Stimulated activated effector memory CD8-positive, alpha-beta T cell treated with anti-CD3 and anti-CD28 coated beads, Interleukin-12 subunit alpha, Interleukin-12 subunit beta, amount 100 ng/mL, for 72 hours (primary cell): ENCODE results near the gene OR10J4.

Experiments
- ATAC-seq: fragments of 150-1000 bp; cut with Tn5 transposase; 2 replicates; pipeline ENCODE4 v1.10.0; 2021
- DNase-seq, 2 donors: peaks; one replicate each; pipeline ENCODE4 v3.0.0; 2021 to 2022; ENCODE audit warnings: low spot score in 2 of 2
- H3K27ac Mint-ChIP-seq: one replicate; pipeline ENCODE4 v1.8.0; 2022; ENCODE audit warnings: mild to moderate bottlenecking, mixed read lengths
- H3K36me3 Mint-ChIP-seq: one replicate; pipeline ENCODE4 v1.8.0; 2022; ENCODE audit warnings: mild to moderate bottlenecking, mixed read lengths
- H3K4me1 Mint-ChIP-seq: one replicate; pipeline ENCODE4 v1.8.0; 2022; ENCODE audit warnings: mixed read lengths
- H3K4me3 Mint-ChIP-seq: one replicate; pipeline ENCODE4 v1.8.0; 2022; ENCODE audit warnings: mild to moderate bottlenecking, mixed read lengths
- H3K9me3 Mint-ChIP-seq: one replicate; pipeline ENCODE4 v1.8.0; 2022; ENCODE audit warnings: mixed read lengths

The OR10J4 gene

GRCh38 chr1:159465191-159465603 lies 33.2 kb downstream of the OR10J4 start:
- DNase-seq (no peak), ATAC-seq (no peak)
- no peak overlapping the region for H3K27ac Mint-ChIP-seq
- no peaks in the 10 kb centered on the region for H3K4me1 Mint-ChIP-seq
- H3K4me3 Mint-ChIP-seq, result no peak overlapping the region
- H3K9me3 Mint-ChIP-seq, result peaks cover 4% of the 10 kb centered on the region
- no peaks in the 10 kb centered on the region for H3K36me3 Mint-ChIP-seq

GRCh38 chr1:159468321-159468720 lies 36.3 kb downstream of the OR10J4 start:
- ATAC-seq (no peak), DNase-seq (no peak)
- Mint-ChIP-seq H3K4me1 (no peaks in the 10 kb centered on the region), H3K9me3 (peaks cover 2% of the 10 kb centered on the region), H3K27ac (no peak overlapping the region), H3K4me3 (no peak overlapping the region), H3K36me3 (no peaks in the 10 kb centered on the region)

- no peaks in the 10 kb centered on the region for H3K36me3 Mint-ChIP-seq
- H3K9me3 Mint-ChIP-seq, result peaks cover 2% of the 10 kb centered on the region
- DNase-seq (no peak), ATAC-seq (no peak)
- no peaks in the 10 kb centered on the region for H3K4me1 Mint-ChIP-seq
- no peak overlapping the region for H3K4me3 Mint-ChIP-seq
- no peak overlapping the region for H3K27ac Mint-ChIP-seq
Observed at GRCh38 chr1:159469921-159470533, 38.0 kb downstream of the OR10J4 start.

- Mint-ChIP-seq H3K9me3 (peaks cover 2% of the 10 kb centered on the region), H3K4me3 (no peak overlapping the region), H3K4me1 (no peaks in the 10 kb centered on the region), H3K36me3 (no peaks in the 10 kb centered on the region), H3K27ac (no peak overlapping the region)
- ATAC-seq (no peak), DNase-seq (no peak)
Observed at GRCh38 chr1:159473335-159473734, 41.3 kb downstream of the OR10J4 start.

- Mint-ChIP-seq H3K36me3 (no peaks in the 10 kb centered on the region), H3K27ac (no peak overlapping the region), H3K4me3 (no peak overlapping the region), H3K4me1 (no peaks in the 10 kb centered on the region), H3K9me3 (peaks cover 2% of the 10 kb centered on the region)
- ATAC-seq (no peak), DNase-seq (no peak)
Observed at GRCh38 chr1:159474926-159475325, 42.9 kb downstream of the OR10J4 start.
